HG03521 (cell line): Measurements from ENCODE around the gene SLX9.
"Not testable (repeated sequence)": the region's sequence is repeated elsewhere in the genome, so short reads cannot be mapped to it uniquely, and the experiment has no call there.

ENCODE experiments used
- ATAC-seq: cut with Tn5 transposase; IDR thresholded peaks from one replicate; pipeline ENCODE4 v1.9.1; 2021; ENCODE audit warnings: mild to moderate bottlenecking, moderate library complexity; ENCODE audit not compliant: unreplicated experiment

SLX9 gene

GRCh38 chr21:45016406-45017038 lies 76.7 kb downstream of the SLX9 start:
- no peak for ATAC-seq

DNA sequence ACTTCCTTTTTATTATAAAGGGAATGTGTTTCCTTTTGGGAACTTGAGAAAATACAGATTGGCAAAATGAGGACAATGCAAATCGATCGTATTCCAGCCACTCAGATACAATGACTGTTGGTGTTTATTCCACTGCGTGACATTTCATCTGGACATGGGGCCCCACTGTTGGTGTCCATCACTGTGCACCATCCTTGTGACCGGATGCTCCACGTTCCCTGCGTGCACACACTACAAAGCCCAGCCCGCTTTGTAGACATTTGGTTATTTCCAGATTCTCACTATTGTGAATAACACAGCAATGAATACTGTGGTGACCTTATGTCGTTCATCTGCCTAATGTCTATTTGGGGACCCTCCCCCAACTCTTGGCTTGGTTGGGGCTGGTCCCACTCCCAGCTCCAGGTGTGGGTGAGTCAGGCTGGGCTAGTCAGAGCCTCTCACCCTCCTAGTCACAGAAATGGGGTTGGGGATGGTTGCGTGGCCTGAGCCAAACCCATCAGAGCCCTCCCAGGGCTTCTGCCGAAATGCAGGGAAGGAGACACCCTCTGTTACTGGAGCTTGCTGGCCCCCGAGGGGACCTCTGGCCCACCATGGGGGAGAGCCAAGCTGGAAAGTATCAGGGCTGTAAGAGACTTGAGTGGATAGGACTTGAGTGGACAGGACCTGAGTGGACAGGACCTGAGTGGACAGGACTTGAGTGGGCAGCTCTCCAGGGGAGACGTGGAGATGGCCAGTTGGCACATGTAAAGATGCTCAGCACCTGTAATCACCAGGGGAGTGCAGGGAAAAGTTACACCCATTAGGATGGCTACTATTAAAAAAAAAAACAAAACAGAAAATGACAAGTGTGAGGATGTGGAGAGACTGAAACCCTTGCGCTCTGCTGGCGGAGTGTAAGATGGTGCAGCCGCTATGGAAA lies 77.5 kb downstream of the SLX9 start:
- ATAC-seq = no peak

GRCh38 chr21:45018131-45019075 lies 78.6 kb downstream of the SLX9 start:
- no peak for ATAC-seq

DNA sequence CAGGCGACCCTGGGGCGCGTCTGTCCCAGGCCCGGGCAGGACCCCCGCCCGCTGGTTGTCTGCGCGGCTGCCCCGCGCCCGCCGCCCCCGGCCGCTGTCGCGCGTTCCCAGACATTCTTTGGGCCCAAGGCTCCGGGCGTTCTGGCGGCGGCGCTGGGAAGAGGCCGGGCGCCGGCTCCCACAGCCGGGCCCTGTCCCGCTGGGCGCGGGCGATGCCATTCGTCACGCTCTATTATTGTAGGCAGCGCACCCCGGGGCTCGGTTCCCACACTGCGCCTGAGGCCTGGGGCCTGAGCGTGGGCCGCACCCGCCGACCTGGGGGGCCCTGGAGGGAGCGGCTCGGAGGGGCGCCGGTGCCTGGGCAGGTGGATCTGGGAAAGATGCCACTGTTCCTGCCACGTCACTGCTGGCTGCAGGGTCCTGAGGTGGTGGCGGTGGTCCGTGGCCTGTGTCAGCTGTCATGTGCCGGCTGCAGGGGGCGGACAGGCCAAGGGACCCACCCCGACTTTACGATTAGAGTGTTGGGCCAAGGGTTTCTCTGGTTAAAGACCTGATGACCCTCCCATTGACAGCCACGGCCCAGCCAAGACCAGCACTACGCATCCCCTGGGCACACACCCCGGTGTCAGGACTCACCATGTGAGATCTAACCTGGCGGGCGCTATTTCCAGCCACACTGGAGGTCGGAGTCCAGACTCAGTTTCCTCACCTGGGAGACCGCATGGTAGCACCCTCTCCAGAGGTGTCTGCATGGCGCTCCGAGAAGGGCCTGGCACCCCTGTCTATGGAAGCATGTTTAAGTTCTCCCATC lies 79.5 kb downstream of the SLX9 start:
- ATAC-seq = no peak

DNA sequence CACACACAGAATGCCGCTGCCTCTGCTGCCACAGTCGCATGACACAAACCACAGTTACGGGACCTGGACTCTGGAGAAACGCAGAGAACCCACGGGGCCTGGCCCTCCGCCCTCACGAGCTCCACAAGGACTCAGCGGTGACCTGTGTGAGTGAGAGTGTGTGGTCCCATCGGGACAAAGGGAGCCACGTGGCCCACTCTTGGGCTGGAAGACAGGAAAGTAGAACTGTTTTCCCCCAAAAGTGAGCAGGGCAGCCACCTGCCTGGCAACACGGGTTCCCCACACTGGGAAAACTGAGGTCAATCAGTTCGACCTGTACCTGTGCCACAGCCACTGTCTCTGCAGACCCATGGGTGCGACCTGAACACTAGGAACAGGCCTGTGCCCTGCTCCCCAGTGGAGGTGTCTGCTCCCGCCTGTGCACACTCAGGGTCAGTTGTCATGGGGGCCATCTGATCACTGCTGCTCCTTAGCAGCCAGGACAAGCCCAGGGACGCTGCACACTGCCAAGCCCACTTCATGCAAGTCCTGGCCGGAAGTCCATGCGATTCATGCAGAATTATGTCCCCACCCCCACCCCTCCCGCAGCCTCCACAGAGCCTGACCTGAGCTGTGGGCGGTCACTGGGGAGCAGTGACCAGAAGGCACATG lies 80.2 kb downstream of the SLX9 start:
- no peak for ATAC-seq

DNA sequence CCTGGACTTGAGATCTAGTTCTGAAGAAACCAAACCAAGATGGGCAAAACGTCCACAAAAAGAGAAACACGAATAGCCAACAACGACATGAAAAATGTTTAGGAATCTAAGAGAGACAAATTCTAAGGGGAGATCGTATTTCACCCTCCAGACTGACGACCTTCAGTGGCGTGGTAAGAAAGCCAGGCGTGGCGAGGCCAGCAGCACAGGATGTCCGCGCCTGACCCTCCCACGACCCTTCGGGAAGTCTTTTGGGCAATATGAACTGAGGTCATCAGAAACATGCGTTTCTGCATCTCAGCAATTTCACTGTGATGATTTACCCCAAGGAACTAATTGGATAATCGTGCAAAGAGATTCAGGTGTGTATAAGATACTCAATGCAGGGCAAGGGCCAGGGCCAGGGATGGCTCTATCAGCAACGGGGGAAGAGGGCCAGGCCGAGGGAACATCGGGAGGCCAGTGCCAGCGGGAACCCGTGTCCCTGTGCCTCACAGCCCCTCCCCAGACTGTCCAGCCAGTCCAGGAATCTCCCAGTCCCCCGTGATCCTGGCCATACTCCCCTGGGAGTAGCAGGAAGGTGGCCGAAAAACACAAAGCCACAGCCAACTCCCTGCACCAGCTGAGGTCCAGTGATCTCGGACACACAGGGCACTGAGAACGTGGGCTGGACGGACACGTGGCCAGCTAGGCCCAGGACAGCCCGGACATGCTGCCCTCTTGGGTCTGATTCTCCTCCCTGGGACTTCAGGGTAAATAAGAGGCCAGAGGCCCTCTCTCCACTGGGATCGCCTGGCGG lies 81.0 kb downstream of the SLX9 start:
- no peak for ATAC-seq

- no peak for ATAC-seq
These were observed 81.9 kb downstream of the SLX9 start for GRCh38 chr21:45021428-45022347.

DNA sequence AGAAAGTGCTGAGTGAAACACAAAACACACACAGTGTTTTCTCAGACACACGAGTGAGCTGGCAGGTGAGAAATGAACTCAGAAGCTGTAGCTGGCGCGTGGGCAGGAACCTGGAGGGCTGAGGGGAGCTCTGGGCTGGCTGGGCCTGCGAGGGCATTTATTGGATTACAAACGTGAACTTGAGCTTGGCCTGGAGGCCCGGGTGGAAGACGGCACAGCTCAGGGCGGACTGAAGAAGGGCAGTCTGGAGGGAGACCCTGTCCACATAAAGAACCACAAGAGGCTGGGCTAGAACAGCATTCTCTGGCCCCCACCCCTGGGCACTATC lies 82.5 kb downstream of the SLX9 start:
- ATAC-seq = no peak

DNA sequence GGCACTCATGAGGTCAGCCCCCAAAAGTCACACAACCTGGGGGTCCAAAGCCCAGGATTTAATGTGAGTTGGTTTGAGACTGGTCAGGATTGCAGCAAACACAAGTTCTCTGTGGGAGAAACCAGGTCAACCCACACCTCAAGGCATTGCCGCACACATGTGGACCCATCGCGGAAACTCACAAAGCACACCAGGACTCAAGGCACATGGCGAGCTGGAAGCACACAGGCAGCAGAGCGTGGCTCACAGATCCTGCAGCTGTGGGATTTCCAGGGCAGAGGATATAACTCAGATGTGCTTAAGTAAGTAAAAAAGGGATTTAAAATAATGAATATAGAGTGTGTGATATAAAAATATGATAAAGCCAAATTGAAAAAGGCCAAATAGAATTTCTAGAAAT lies 82.9 kb downstream of the SLX9 start:
- ATAC-seq = no peak

DNA sequence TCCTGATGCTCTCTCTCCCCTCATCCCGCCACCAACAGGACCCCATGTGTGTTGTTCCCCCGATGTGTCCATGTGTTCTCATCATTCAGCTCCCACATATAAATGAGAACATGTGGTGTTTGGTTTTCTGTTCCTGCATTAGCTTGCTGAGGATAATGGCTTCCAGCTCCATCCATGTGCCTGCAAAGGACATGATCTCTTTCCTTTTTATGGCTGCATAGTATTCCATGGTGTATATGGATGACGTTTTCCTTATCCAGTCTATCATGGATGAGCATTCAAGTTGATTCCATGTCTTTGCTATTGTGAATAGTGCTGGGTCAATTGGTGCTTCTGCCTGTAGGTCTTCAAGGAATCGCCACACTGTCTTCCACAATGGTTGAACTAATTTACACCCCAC lies 84.7 kb downstream of the SLX9 start:
- not testable (repeated sequence) for ATAC-seq

DNA sequence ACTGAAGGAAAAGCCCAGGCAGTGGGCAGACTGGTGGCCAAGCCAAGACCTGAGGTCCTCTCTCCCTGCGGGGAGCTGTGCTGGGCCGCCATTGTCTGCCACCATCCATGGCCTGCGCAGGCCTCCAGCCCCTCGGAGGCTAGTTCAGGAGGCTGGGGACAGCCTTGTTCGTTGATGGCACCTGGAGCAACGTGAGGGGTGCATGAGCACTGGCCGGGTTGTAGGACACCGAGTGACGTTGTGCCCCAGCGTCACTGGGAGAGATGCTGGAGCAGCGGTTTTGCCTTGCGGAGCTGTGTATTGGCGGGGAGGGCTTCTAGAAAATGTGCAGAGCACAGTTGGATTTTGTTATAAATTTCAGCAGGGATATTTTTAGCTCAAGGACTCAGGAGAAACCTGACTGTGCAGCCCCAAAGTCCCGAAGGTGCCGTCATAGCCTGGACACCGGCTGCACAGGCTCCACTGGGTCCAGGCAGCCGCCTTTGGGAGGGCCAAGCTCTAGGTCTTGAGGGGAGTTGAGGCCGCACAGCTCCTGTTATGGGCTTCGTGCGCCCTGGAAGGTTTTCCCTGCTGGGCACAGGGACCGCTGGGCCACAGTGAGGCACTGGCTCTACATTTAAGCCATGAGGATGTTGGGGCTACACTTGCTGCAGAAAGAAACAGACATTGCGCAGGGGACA lies 86.4 kb downstream of the SLX9 start:
- no peak for ATAC-seq
